Mucosa of gallbladder (tissue), 1 donor: Measurements from ENCODE around the gene SMIM43. TPM values are rescaled to one million over a fixed set of nuclear protein-coding genes. Genes with fewer than 3 reads are reported as not detected.

Experiments
- DNase-seq: peaks from one replicate; pipeline ENCODE4 v3.0.0-alpha.2; 2020; ENCODE audit warnings: low spot score
- total RNA-seq: library from RNA; stranded (reverse); gene quantifications from one replicate; pipeline ENCODE4 v1.2.1, GENCODE V29; 2021
- donor health status: DM: no; HTN: no; CAD: no.

Gene SMIM43
- not detected for total RNA-seq

- DNase-seq, result no peak
Observed at GRCh38 chr4:121764702-121765367, at the start of gene SMIM43. TSS of gene SMIM43 (minus strand) at chr4:121765164. CDS start at chr4:121765105, 59 bp downstream.

GRCh38 chr4:121814756-121815155, 49.8 kb upstream of the SMIM43 start:
- no peak for DNase-seq

GRCh38 chr4:121811122-121811521, 46.2 kb upstream of the SMIM43 start:
- DNase-seq, result no peak

GRCh38 chr4:121806411-121806810, 41.4 kb upstream of the SMIM43 start:
- DNase-seq, result no peak

- DNase-seq, result no peak
Observed at GRCh38 chr4:121801715-121802075, 36.7 kb upstream of the SMIM43 start.

GRCh38 chr4:121800961-121801714, 36.2 kb upstream of the SMIM43 start, which contains the start of gene EXOSC9:
TSS of gene EXOSC9 (plus strand) at chr4:121801323. CDS start at chr4:121801425, 102 bp downstream.
- peak; percentile 96 for DNase-seq

GRCh38 chr4:121800638-121800960, 35.6 kb upstream of the SMIM43 start:
- no peak for DNase-seq

- DNase-seq, result no peak
Observed at GRCh38 chr4:121799867-121800501, 35.0 kb upstream of the SMIM43 start.

- DNase-seq, result no peak
Observed at GRCh38 chr4:121799208-121799823, 34.4 kb upstream of the SMIM43 start.

GRCh38 chr4:121796283-121796682, 31.3 kb upstream of the SMIM43 start:
- DNase-seq, result no peak

GRCh38 chr4:121794505-121795188, 29.7 kb upstream of the SMIM43 start:
- DNase-seq, result no peak

GRCh38 chr4:121792966-121793365, 28.0 kb upstream of the SMIM43 start:
- no peak for DNase-seq

GRCh38 chr4:121791481-121791880, 26.5 kb upstream of the SMIM43 start:
- DNase-seq, result no peak

GRCh38 chr4:121790976-121791375, 26.0 kb upstream of the SMIM43 start:
- no peak for DNase-seq

GRCh38 chr4:121789960-121790829, 25.2 kb upstream of the SMIM43 start:
- no peak for DNase-seq

- DNase-seq, result no peak
Observed at GRCh38 chr4:121789455-121789854, 24.5 kb upstream of the SMIM43 start.

- DNase-seq, result no peak
Observed at GRCh38 chr4:121788896-121789295, 23.9 kb upstream of the SMIM43 start.

GRCh38 chr4:121786221-121786620, 21.3 kb upstream of the SMIM43 start:
- DNase-seq, result no peak

GRCh38 chr4:121785479-121785878, 20.5 kb upstream of the SMIM43 start:
- DNase-seq, result no peak

GRCh38 chr4:121784975-121785374, 20.0 kb upstream of the SMIM43 start:
- DNase-seq, result peak; percentile 18

- no peak for DNase-seq
Observed at GRCh38 chr4:121784401-121784800, 19.4 kb upstream of the SMIM43 start.
